Mesenchymal stem cell (in vitro differentiated cells and primary cell): ENCODE results near the gene TSPAN7.

ENCODE experiments used
- DNase-seq: peaks from one replicate; pipeline ENCODE4 v3.0.0-alpha.2; 2013
- H2AFZ ChIP-seq: one replicate; pipeline ENCODE4 v1.6.1; 2013; ENCODE audit warnings: low read depth, mild to moderate bottlenecking, control low read depth, inconsistent platforms, low read length, moderate library complexity
- H2AK5ac ChIP-seq: 2 replicates; pipeline ENCODE4 v1.6.1; 2013; ENCODE audit warnings: low read length, moderate library complexity, mild to moderate bottlenecking, inconsistent platforms; ENCODE audit not compliant: severe bottlenecking
- H2BK120ac ChIP-seq: one replicate; pipeline ENCODE4 v1.6.1; 2013; ENCODE audit warnings: low read depth, mild to moderate bottlenecking, inconsistent platforms, low read length, moderate library complexity
- H2BK12ac ChIP-seq, 2 experiments: one replicate each; pipeline ENCODE4 v1.6.1; 2013; ENCODE audit warnings: inconsistent platforms in 2 of 2, low read length in 2 of 2, mild to moderate bottlenecking in 2 of 2, moderate library complexity in 2 of 2, control low read depth in 1 of 2
- H2BK15ac ChIP-seq: one replicate; pipeline ENCODE4 v1.6.1; 2013; ENCODE audit warnings: mild to moderate bottlenecking, low read depth, inconsistent platforms; ENCODE audit not compliant: poor library complexity, severe bottlenecking
- H2BK5ac ChIP-seq: 2 replicates; pipeline ENCODE4 v1.6.1; 2013; ENCODE audit warnings: low read depth, mild to moderate bottlenecking, low read length, control low read depth, inconsistent platforms; ENCODE audit not compliant: poor library complexity, severe bottlenecking
- H3K14ac ChIP-seq, 2 experiments: one replicate each; pipeline ENCODE4 v1.6.1; 2013; ENCODE audit warnings: inconsistent platforms in 2 of 2, low read length in 2 of 2, control low read depth in 1 of 2, mild to moderate bottlenecking in 1 of 2, moderate library complexity in 1 of 2
- H3K18ac ChIP-seq, 2 experiments: one replicate each; pipeline ENCODE4 v1.6.1; 2013; ENCODE audit warnings: inconsistent platforms in 2 of 2, low read length in 2 of 2, control low read depth in 1 of 2, low read depth in 1 of 2, mild to moderate bottlenecking in 1 of 2
- H3K23ac ChIP-seq, 2 experiments: one replicate each; pipeline ENCODE4 v1.6.1; 2013; ENCODE audit warnings: inconsistent platforms in 2 of 2, low read length in 2 of 2, mild to moderate bottlenecking in 2 of 2, moderate library complexity in 2 of 2, control low read depth in 1 of 2
- H3K27ac ChIP-seq: 2 replicates; pipeline ENCODE4 v1.5.1; 2013; ENCODE audit warnings: mild to moderate bottlenecking, moderate library complexity, low read length, control low read depth, inconsistent platforms; ENCODE audit not compliant: poor library complexity, severe bottlenecking
- H3K27me3 ChIP-seq, 2 experiments: 2 replicates each; pipeline versions ENCODE4 v1.6.1 to v1.7.0; 2013; ENCODE audit warnings: low read length in 2 of 2, mild to moderate bottlenecking in 2 of 2, moderate library complexity in 2 of 2, control low read depth in 1 of 2, inconsistent platforms in 1 of 2; ENCODE audit not compliant: control insufficient read depth in 1 of 2, insufficient read depth in 1 of 2
- H3K36me3 ChIP-seq, 2 experiments: 2 replicates each; pipeline versions ENCODE4 v1.6.1 to v1.7.0; 2013; ENCODE audit warnings: low read length in 2 of 2, control low read depth in 1 of 2, inconsistent platforms in 1 of 2, low read depth in 1 of 2, mild to moderate bottlenecking in 1 of 2; ENCODE audit not compliant: insufficient read depth in 2 of 2, control insufficient read depth in 1 of 2
- H3K4ac ChIP-seq, 2 experiments: one replicate each; pipeline ENCODE4 v1.6.1; 2013; ENCODE audit warnings: inconsistent platforms in 2 of 2, low read length in 2 of 2, mild to moderate bottlenecking in 2 of 2, moderate library complexity in 2 of 2, control low read depth in 1 of 2, low read depth in 1 of 2
- H3K4me1 ChIP-seq: 2 replicates; pipeline ENCODE4 v1.6.1; 2013; ENCODE audit warnings: low read depth, low read length, control low read depth; ENCODE audit not compliant: control insufficient read depth, insufficient read depth
- H3K4me2 ChIP-seq: 2 replicates; pipeline ENCODE4 v1.6.1; 2013; ENCODE audit warnings: low read length, mild to moderate bottlenecking, inconsistent platforms; ENCODE audit not compliant: poor library complexity, severe bottlenecking
- H3K4me3 ChIP-seq, 2 experiments: 2 replicates each; pipeline versions ENCODE4 v1.5.1 to v1.7.0; 2013; ENCODE audit warnings: low read length in 2 of 2, mild to moderate bottlenecking in 2 of 2, control low read depth in 1 of 2, low read depth in 1 of 2; ENCODE audit not compliant: insufficient read depth in 1 of 2
- H3K79me1 ChIP-seq: replicated peaks from 2 replicates; pipeline ENCODE4 v1.6.1; 2013; ENCODE audit warnings: mild to moderate bottlenecking, control low read depth, low read length, inconsistent platforms; ENCODE audit not compliant: poor library complexity, severe bottlenecking
- H3K9ac ChIP-seq: 2 replicates; pipeline ENCODE4 v1.7.0; 2013; ENCODE audit warnings: mild to moderate bottlenecking, low read length, moderate library complexity
- H3K9me3 ChIP-seq: 2 replicates; pipeline ENCODE4 v1.7.0; 2013; ENCODE audit warnings: mild to moderate bottlenecking, low read length; ENCODE audit not compliant: control insufficient read depth
- H4K8ac ChIP-seq: one replicate; pipeline ENCODE4 v1.6.1; 2013; ENCODE audit warnings: inconsistent platforms, mild to moderate bottlenecking, low read length, moderate library complexity
- H4K91ac ChIP-seq: one replicate; pipeline ENCODE4 v1.6.1; 2013; ENCODE audit warnings: mild to moderate bottlenecking, low read length, inconsistent platforms
- WGBS: methylation state at CpG from one replicate; pipeline ENCODE4 v1.1.7; 2013; ENCODE audit warnings: mixed read lengths; 5-methylcytosine and 5-hydroxymethylcytosine counted together

Gene TSPAN7

DNA sequence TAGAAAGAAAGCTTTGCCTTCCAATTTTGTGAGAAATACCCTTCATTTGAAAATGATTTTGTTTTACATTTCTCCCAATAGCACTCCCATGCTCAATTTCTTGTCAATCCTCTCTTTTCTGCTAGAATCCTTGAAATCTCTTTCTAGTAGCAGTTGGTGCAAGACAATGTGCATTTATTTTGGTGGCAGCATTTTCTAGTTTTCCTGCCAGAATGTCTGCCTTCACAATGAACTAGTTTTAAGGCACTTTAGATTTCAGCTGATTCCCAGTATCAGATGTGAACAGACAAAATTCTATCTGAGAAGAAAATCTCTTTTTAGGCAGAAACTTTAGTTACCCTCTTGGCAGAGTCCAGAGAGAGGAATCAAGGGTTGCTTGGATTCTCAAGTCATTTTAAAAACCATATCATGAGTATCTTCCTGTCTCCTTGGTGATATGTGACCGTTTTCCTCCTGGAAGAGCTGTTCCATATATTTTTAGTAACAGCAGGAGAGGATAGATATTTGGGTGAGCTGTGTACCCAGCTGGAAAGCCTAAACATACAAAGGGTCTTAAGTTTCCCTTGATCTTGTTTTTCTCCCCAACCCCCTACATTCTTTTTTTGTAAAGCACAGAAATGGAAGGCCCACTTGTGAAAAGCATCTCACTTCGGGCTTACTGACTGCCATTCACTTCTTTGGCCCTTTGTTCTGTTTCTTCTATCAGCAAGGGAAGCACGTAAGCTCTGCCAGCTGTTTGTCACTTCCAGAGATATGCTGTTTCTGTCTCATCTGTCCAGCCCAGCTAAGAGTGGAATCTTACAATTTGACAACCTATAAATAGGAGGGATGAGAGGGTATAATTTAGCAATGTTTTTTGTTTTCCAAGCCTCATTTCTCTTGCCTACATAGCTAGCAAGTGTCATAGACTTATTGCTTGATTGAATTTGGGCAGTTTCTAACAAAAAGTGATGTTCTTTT, 38.7 kb downstream of the TSPAN7 start:
- Histone ChIP-seq H2BK12ac (no peak overlapping the region), H3K9me3 (no peaks in the 10 kb centered on the region), H2BK120ac (no peak overlapping the region), H3K14ac (no peak overlapping the region), H3K36me3 (no peaks in the 10 kb centered on the region), H3K27ac (no peak overlapping the region), H3K9ac (no peak overlapping the region), H3K4ac (no peak overlapping the region), H3K4me1 (no peaks in the 10 kb centered on the region), H4K8ac (no peak overlapping the region), H3K4me3 (no peak overlapping the region), H3K23ac (no peak overlapping the region), H4K91ac (no peak overlapping the region), H2BK15ac (no peak overlapping the region), H2BK5ac (no peak overlapping the region), H3K79me1 (no peaks in the 10 kb centered on the region), H3K27me3 (peaks cover 0 to 29% of the 10 kb centered on the region in 2 experiments), H3K4me2 (no peak overlapping the region), H3K18ac (no peak overlapping the region), H2AFZ (no peak overlapping the region), H2AK5ac (no peak overlapping the region)
- 42% methylated on average over 2 of the region's 3 CpGs for WGBS
- DNase-seq: no peak

DNA sequence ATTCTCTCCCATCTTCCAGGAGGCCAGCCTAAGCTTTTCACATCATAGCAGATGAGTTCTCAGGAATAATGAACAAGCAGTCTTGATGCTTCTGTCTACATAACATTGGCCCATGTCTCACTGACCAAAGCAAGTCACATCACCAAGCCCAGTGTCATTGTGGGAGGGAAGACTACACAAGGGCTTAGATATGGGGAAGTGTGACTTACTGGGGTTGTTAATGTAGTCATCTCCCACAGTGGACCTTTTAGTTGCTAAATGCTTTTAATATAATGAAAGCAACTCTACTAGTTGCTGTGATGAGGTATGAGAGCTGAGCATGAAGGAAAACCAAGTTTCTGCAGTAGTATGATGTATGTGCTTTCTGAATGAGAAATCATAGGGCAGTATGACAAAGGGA, 40.5 kb downstream of the TSPAN7 start:
- Histone ChIP-seq H3K18ac (no peak overlapping the region), H3K27me3 (peaks cover 0 to 33% of the 10 kb centered on the region in 2 experiments), H3K23ac (no peak overlapping the region), H3K79me1 (no peaks in the 10 kb centered on the region), H2AFZ (no peak overlapping the region), H4K91ac (no peak overlapping the region), H2BK5ac (no peak overlapping the region), H3K4me1 (no peaks in the 10 kb centered on the region), H3K27ac (no peak overlapping the region), H3K14ac (no peak overlapping the region), H3K36me3 (no peaks in the 10 kb centered on the region), H3K4me2 (no peak overlapping the region), H2AK5ac (no peak overlapping the region), H3K4ac (no peak overlapping the region), H2BK15ac (no peak overlapping the region), H2BK12ac (no peak overlapping the region), H3K9me3 (no peaks in the 10 kb centered on the region), H4K8ac (no peak overlapping the region), H2BK120ac (no peak overlapping the region), H3K4me3 (no peak overlapping the region), H3K9ac (no peak overlapping the region)
- no peak for DNase-seq

DNA sequence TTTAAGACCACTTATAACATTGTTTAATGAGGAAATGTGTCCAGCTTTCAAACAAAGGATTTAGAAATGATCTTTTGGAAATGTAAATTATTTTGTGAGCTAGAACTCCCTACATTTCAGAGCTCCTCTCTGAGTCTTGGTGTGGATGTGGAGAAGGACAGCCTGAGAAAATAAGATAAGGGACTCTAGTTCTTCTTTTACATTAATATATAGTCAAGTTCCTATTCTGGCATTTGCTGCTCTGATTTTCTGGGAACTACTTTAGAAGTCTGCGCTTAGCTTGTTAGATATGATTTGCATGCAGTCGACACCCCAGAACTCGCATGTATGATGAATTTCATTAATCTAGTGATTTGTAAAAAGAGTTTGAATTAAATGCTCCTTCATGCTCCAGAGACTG, 45.5 kb downstream of the TSPAN7 start:
- H3K23ac ChIP-seq: no peak overlapping the region
- 95% methylated on average over 3 of the region's 3 CpGs for WGBS

DNA sequence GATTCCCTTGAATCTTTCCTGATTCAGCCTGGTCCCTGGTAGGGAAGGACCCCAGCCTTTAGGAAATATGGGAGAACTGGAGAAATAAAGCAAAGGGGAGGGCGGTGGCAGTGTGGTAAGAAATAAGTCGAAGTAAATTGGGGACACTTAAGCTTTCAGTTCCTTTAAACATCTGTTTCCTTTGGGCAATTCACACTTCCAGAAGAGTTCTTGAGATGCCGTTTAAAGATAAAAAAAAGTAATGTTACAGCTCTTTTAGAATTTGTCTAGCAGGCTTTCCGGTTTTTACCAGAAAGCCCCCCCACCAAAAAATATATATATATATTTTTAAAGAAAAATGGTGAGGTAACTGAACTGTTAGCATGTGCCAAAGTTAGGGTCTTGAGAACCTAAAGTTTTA, 46.6 kb downstream of the TSPAN7 start:
- H3K36me3 ChIP-seq: no peaks in the 10 kb centered on the region
- no peak overlapping the region for H2BK12ac ChIP-seq
- H2BK15ac ChIP-seq: no peak overlapping the region
- no peaks in the 10 kb centered on the region for H3K9me3 ChIP-seq
- H2BK120ac ChIP-seq: no peak overlapping the region
- H3K9ac ChIP-seq: no peak overlapping the region
- no peaks in the 10 kb centered on the region for H3K79me1 ChIP-seq
- no peak overlapping the region for H3K27ac ChIP-seq
- no peak overlapping the region for H3K14ac ChIP-seq
- no peak overlapping the region for H4K8ac ChIP-seq
- no peak overlapping the region for H3K4me3 ChIP-seq
- no peak overlapping the region for H3K23ac ChIP-seq
- H3K4me2 ChIP-seq: no peak overlapping the region
- H3K4me1 ChIP-seq: no peaks in the 10 kb centered on the region
- no peak overlapping the region for H2AFZ ChIP-seq
- no peak overlapping the region for H2BK5ac ChIP-seq
- H3K4ac ChIP-seq: no peak overlapping the region
- peaks cover 0 to 36% of the 10 kb centered on the region in 2 experiments for H3K27me3 ChIP-seq
- H4K91ac ChIP-seq: no peak overlapping the region
- DNase-seq: no peak
- WGBS: no CpG with 5 or more reads among the region's 4 CpGs
- no peak overlapping the region for H2AK5ac ChIP-seq
- H3K18ac ChIP-seq: no peak overlapping the region

More for the DNA sequence above, 45.5 kb downstream of the TSPAN7 start:
- H3K9me3 ChIP-seq: no peaks in the 10 kb centered on the region
- no peak overlapping the region for H2AK5ac ChIP-seq
- no peak overlapping the region for H2BK5ac ChIP-seq
- H3K79me1 ChIP-seq: no peaks in the 10 kb centered on the region
- no peak overlapping the region for H4K91ac ChIP-seq
- H3K14ac ChIP-seq: no peak overlapping the region
- no peak overlapping the region for H2AFZ ChIP-seq
- peaks cover 0 to 25% of the 10 kb centered on the region in 2 experiments for H3K27me3 ChIP-seq
- H3K18ac ChIP-seq: no peak overlapping the region
- H3K9ac ChIP-seq: no peak overlapping the region
- H3K4me3 ChIP-seq: no peak overlapping the region
- H3K4ac ChIP-seq: no peak overlapping the region
- no peak overlapping the region for H2BK15ac ChIP-seq
- H2BK120ac ChIP-seq: no peak overlapping the region
- no peaks in the 10 kb centered on the region for H3K4me1 ChIP-seq
- no peaks in the 10 kb centered on the region for H3K36me3 ChIP-seq
- no peak for DNase-seq
- H2BK12ac ChIP-seq: no peak overlapping the region
- H4K8ac ChIP-seq: no peak overlapping the region
- H3K27ac ChIP-seq: no peak overlapping the region
- no peak overlapping the region for H3K4me2 ChIP-seq
